PFSK-1 (cell line): ENCODE measurements around the gene LIPC.

Experiments
- FOXP2 ChIP-seq: optimal IDR thresholded peaks from 2 replicates; pipeline ENCODE3; 2011; ENCODE audit warnings: borderline replicate concordance, control low read depth, inconsistent platforms; ENCODE audit not compliant: insufficient read depth; ENCODE audit errors: extremely low read length, extremely low read depth
- POLR2AphosphoS5 ChIP-seq: IDR thresholded peaks from 2 replicates; pipeline ENCODE4 v1.6.1; 2012; ENCODE audit warnings: low read depth, mild to moderate bottlenecking, control low read depth, low read length, moderate library complexity
- SIN3A ChIP-seq: IDR thresholded peaks from 2 replicates; pipeline ENCODE4 v1.6.1; 2012; ENCODE audit warnings: mild to moderate bottlenecking, low read length, moderate library complexity, borderline replicate concordance; ENCODE audit not compliant: insufficient read depth
- TAF1 ChIP-seq: IDR thresholded peaks from 2 replicates; pipeline ENCODE4 v1.6.1; 2012; ENCODE audit warnings: low read length, control low read depth, borderline replicate concordance; ENCODE audit not compliant: insufficient read depth
- TF ChIP-seq, protein P1 (sequence below), 2 experiments: IDR thresholded peaks; 2 replicates each; pipeline versions ENCODE4 v1.6.1 to v1.8.0; 2011 to 2012; ENCODE audit warnings: low read depth in 2 of 2, low read length in 2 of 2, control low read depth in 1 of 2, inconsistent platforms in 1 of 2, mild to moderate bottlenecking in 1 of 2, moderate library complexity in 1 of 2; ENCODE audit not compliant: insufficient read depth in 1 of 2

Gene LIPC

DNA sequence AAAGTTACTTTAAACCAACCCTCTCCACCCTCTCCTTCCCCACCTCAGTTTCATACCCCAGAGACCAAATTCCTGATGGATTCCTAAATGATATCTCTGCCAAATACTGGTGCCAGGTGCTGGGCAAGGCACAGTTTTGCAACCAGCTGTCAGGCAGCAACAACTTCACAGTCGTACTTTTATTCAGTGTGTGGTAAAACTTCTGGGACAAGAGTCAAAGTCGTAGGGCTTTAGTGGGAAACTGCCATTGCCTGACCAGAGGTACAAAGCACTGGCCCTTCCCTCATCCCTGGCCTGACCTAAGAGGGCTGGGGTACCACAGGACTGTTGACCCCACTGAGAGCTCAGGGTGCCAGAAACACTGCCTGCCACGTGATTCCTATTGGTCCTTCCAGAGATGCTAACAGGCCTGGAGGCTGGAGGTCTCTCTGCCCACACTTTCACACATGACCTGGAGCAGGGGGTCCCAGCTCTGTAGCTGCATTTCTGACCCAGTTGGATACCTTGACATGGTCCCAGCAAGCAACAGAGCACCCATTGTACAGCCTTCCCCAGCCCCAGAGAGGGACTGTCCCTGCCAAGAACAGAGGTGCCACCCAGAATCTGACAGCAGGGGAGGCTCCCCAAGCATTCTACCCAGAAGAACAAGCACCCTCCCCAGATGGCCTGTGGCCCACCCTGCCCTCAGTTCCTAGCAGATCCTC, 59.9 kb downstream of the LIPC start:
- TF ChIP-seq FOXP2 (no peak), POLR2AphosphoS5 (no peak), SIN3A (no peak), TAF1 (no peak)
- TF ChIP-seq, protein P1, sequence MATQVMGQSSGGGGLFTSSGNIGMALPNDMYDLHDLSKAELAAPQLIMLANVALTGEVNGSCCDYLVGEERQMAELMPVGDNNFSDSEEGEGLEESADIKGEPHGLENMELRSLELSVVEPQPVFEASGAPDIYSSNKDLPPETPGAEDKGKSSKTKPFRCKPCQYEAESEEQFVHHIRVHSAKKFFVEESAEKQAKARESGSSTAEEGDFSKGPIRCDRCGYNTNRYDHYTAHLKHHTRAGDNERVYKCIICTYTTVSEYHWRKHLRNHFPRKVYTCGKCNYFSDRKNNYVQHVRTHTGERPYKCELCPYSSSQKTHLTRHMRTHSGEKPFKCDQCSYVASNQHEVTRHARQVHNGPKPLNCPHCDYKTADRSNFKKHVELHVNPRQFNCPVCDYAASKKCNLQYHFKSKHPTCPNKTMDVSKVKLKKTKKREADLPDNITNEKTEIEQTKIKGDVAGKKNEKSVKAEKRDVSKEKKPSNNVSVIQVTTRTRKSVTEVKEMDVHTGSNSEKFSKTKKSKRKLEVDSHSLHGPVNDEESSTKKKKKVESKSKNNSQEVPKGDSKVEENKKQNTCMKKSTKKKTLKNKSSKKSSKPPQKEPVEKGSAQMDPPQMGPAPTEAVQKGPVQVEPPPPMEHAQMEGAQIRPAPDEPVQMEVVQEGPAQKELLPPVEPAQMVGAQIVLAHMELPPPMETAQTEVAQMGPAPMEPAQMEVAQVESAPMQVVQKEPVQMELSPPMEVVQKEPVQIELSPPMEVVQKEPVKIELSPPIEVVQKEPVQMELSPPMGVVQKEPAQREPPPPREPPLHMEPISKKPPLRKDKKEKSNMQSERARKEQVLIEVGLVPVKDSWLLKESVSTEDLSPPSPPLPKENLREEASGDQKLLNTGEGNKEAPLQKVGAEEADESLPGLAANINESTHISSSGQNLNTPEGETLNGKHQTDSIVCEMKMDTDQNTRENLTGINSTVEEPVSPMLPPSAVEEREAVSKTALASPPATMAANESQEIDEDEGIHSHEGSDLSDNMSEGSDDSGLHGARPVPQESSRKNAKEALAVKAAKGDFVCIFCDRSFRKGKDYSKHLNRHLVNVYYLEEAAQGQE (IDR thresholded peaks at IDR 0.05; ENCODE audit: insufficient read depth in 1 of 2, low read depth in 2 of 2, low read length in 2 of 2): no peak

DNA sequence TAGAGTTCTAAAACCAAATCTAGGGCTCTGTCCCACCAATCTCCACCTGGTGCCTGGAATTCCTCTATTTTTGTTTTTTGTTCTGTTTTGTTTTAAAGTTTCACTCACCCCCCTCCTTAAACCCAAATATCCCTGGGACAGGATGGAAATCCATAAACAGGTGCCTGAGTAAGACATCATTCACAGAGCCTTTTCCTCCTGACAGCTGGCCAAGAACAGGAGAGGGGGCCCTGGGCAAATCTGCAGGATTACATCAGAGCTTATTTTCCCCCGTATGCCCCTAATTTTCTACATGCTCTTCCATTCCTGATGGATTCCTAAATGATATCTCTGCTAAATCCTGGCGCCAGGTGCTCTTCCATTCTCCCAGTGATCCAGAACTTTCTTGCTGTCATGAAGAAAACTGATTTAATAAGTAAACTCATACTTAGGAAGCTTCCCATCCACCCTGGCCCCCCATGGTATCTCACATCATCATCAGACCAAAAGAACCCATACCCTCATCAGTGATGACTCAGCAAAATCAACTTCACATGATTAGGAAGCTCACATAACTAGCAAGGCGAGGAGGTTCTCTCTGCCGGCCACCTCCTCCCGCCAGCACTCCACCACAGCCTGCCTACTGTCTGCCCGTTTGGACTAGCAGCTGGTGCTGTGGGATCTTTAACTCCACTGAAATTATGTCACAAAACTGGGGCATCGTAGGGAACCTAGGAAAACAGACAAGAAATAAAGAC, 61.0 kb downstream of the LIPC start:
- no peak for TF ChIP-seq SIN3A
- TF ChIP-seq TAF1: no peak
- TF ChIP-seq POLR2AphosphoS5: no peak
- no peak for TF ChIP-seq FOXP2
- TF ChIP-seq, protein P1 (IDR thresholded peaks at IDR 0.05; ENCODE audit: insufficient read depth in 1 of 2, low read depth in 2 of 2, low read length in 2 of 2): no peak

DNA sequence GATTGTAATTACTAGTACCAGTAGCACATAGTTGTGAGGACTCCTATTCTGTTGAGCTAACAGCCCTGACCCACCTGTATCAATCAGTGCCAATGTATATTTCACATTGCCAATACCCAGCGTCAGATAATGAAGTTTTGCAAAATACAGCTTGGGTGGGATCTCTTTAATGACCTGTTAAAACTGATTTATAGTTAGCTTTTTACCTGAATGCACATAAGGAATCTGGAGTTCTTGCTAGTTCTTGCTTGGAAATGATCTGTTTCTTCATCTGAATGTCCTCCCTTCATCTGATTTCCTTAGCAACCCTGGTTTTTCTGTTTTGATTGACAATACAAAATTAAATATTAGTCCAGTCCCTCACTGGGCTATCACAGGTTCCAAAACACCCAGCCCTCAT, 62.8 kb downstream of the LIPC start:
- TF ChIP-seq, protein P1 (IDR thresholded peaks at IDR 0.05; ENCODE audit: insufficient read depth in 1 of 2, low read depth in 2 of 2, low read length in 2 of 2): no peak
- no peak for TF ChIP-seq POLR2AphosphoS5
- TF ChIP-seq SIN3A: no peak
- no peak for TF ChIP-seq TAF1
- no peak for TF ChIP-seq FOXP2

DNA sequence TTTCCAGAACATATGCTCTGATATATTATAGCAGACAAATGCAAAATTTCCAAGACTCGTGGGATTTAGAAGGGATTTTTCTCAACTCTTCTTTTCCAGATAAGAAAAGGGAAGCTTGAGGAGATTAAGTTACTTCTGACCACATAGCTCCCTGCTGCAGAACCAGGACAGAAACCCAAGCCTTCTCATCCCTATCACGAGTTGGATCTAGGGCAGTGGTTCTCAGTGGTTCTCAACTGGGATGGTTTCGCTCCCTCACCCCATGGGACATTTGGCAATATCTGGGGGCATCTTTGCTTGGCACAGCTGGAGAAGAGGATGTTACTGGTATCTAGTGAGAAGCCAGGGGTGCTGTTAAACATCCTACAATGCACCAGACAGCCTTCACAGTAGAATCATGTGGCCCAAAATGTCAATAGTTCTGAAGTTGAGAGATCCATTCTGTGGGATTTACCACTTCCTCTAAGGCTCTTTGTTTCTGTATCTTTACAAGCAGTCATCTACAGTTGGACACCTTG, 64.2 kb downstream of the LIPC start:
- TF ChIP-seq FOXP2 (no peak), TAF1 (no peak), POLR2AphosphoS5 (no peak), SIN3A (no peak)
- TF ChIP-seq, protein P1 (IDR thresholded peaks at IDR 0.05; ENCODE audit: insufficient read depth in 1 of 2, low read depth in 2 of 2, low read length in 2 of 2): no peak
